Endodermal cell (in vitro differentiated cells): ENCODE data around the gene SLFN12. TPM values are rescaled to one million over a fixed set of nuclear protein-coding genes. Genes with fewer than 3 reads are reported as not detected.
A peak's percentile ranks its signal among the peaks of the same experiment; 100 is the strongest.

ENCODE experiments used
- DNase-seq: peaks from one replicate; pipeline ENCODE4 v3.0.0-alpha.2; 2017
- H3K27ac ChIP-seq: 2 replicates; pipeline ENCODE4 v1.5.1; 2013; ENCODE audit warnings: mild to moderate bottlenecking, low read depth, low read length, moderate library complexity
- H3K27me3 ChIP-seq: 2 replicates; pipeline ENCODE4 v1.6.1; 2013; ENCODE audit warnings: mild to moderate bottlenecking, low read length, moderate library complexity; ENCODE audit not compliant: insufficient read depth, control insufficient read depth, poor library complexity, severe bottlenecking
- H3K36me3 ChIP-seq: 2 replicates; pipeline ENCODE4 v1.7.0; 2013; ENCODE audit warnings: mild to moderate bottlenecking, low read length, moderate library complexity; ENCODE audit not compliant: control insufficient read depth, insufficient read depth
- H3K4me1 ChIP-seq: one replicate; pipeline ENCODE4 v1.7.0; 2013; ENCODE audit warnings: low read length; ENCODE audit not compliant: control insufficient read depth, insufficient read depth
- H3K4me3 ChIP-seq: 2 replicates; pipeline ENCODE4 v1.5.1; 2013; ENCODE audit warnings: mild to moderate bottlenecking, low read length, moderate library complexity
- H3K9ac ChIP-seq: 2 replicates; pipeline ENCODE4 v1.6.1; 2013; ENCODE audit warnings: mild to moderate bottlenecking, low read length, moderate library complexity; ENCODE audit not compliant: poor library complexity, severe bottlenecking; ENCODE audit errors: extremely low read depth
- H3K9me3 ChIP-seq: 2 replicates; pipeline ENCODE4 v1.6.1; 2013; ENCODE audit warnings: mild to moderate bottlenecking, low read length, moderate library complexity; ENCODE audit not compliant: control insufficient read depth
- H3K27ac Mint-ChIP-seq: 2 replicates; pipeline ENCODE4 v1.8.0; 2020; ENCODE audit warnings: mixed read lengths
- H3K27me3 Mint-ChIP-seq: 2 replicates; pipeline ENCODE4 v1.8.0; 2021; ENCODE audit warnings: mild to moderate bottlenecking, mixed read lengths; ENCODE audit not compliant: insufficient read depth
- H3K36me3 Mint-ChIP-seq: 2 replicates; pipeline ENCODE4 v1.8.0; 2020; ENCODE audit warnings: low read depth, mixed read lengths
- H3K4me1 Mint-ChIP-seq: 2 replicates; pipeline ENCODE4 v1.8.0; 2020; ENCODE audit warnings: mixed read lengths
- H3K4me3 Mint-ChIP-seq: 2 replicates; pipeline ENCODE4 v1.8.0; 2020; ENCODE audit warnings: mild to moderate bottlenecking, moderate library complexity, mixed read lengths
- H3K9me3 Mint-ChIP-seq: 2 replicates; pipeline ENCODE4 v1.8.0; 2020; ENCODE audit warnings: mild to moderate bottlenecking, mixed read lengths
- CTCF ChIP-seq: fragments of 200-600 bp; sonication (generic); conservative IDR thresholded peaks from 2 replicates; pipeline ENCODE4 v1.5.0; 2021; ENCODE audit warnings: antibody characterized with exemption, mild to moderate bottlenecking
- WGBS, 2 experiments: methylation state at CpG; one replicate each; pipeline versions ENCODE4 v1.1.5 to v1.1.7; 2013; ENCODE audit warnings: missing lambda C conversion rate in 2 of 2, mixed read lengths in 1 of 2; ENCODE audit not compliant: insufficient coverage in 1 of 2, insufficient read length in 1 of 2; 5-methylcytosine and 5-hydroxymethylcytosine counted together
- total RNA-seq, 2 donors: library from RNA; stranded (reverse); fragmentation: NEBNext Ultra II Directional in 1 of 2; extraction: Animal tissue kit (Norgen Biotek cat#: 25700) in 1 of 2; gene quantifications; 2 replicates in 1 of 2; 3 replicates in 1 of 2; pipeline ENCODE4 v1.2.1, GENCODE V29; 2021

The SLFN12 gene
- total RNA-seq, 2 donors from 2014 or later, result 3.7 to 4.9 TPM

- H3K4me3 Mint-ChIP-seq, result no peak overlapping the region
- 60 to 90% methylated on average over 1 to 3 of the region's 3 CpGs for WGBS, 2 experiments
Measured at GRCh38 chr17:35374766-35375344, 57.4 kb downstream of the SLFN12 start.

GRCh38 chr17:35373984-35374765 lies 58.1 kb downstream of the SLFN12 start:
- 9 to 20% methylated on average over 23 to 45 of the region's 47 CpGs for WGBS, 2 experiments
- H3K4me3 Mint-ChIP-seq, result peak overlapping the region; percentile 64
- no peaks in the 10 kb centered on the region for H3K36me3 Mint-ChIP-seq
- Histone ChIP-seq H3K27me3 (peaks cover 86% of the 10 kb centered on the region), H3K4me1 (peaks cover 5% of the 10 kb centered on the region), H3K36me3 (no peaks in the 10 kb centered on the region), H3K9ac (no peak overlapping the region), H3K4me3 (peak overlapping the region; percentile 77), H3K27ac (no peak overlapping the region), H3K9me3 (no peaks in the 10 kb centered on the region)
- no peak overlapping the region for H3K27ac Mint-ChIP-seq
- H3K4me1 Mint-ChIP-seq, result peaks cover 10% of the 10 kb centered on the region
- H3K9me3 Mint-ChIP-seq, result peaks cover 7% of the 10 kb centered on the region
- TF ChIP-seq CTCF, result no peak
- H3K27me3 Mint-ChIP-seq, result peaks cover 84% of the 10 kb centered on the region
- peak; percentile 80 for DNase-seq

More at GRCh38 chr17:35374766-35375344, 57.4 kb downstream of the SLFN12 start:
- no peak for DNase-seq
- H3K27me3 ChIP-seq, result peaks cover 82% of the 10 kb centered on the region
- no peak overlapping the region for H3K27ac ChIP-seq
- no peak for TF ChIP-seq CTCF
- peaks cover 5% of the 10 kb centered on the region for H3K4me1 ChIP-seq
- no peak overlapping the region for H3K4me3 ChIP-seq
- peaks cover 77% of the 10 kb centered on the region for H3K27me3 Mint-ChIP-seq
- no peak overlapping the region for H3K9ac ChIP-seq
- no peaks in the 10 kb centered on the region for H3K36me3 ChIP-seq
- no peaks in the 10 kb centered on the region for H3K9me3 ChIP-seq
- H3K9me3 Mint-ChIP-seq, result peaks cover 5% of the 10 kb centered on the region
- no peaks in the 10 kb centered on the region for H3K36me3 Mint-ChIP-seq
- H3K27ac Mint-ChIP-seq, result no peak overlapping the region
- peaks cover 10% of the 10 kb centered on the region for H3K4me1 Mint-ChIP-seq

GRCh38 chr17:35373534-35373983 lies 58.7 kb downstream of the SLFN12 start, which contains the start of gene SLFN11:
SLFN11 (minus strand) TSS chr17:35373621; CDS start chr17:35363807, 9,814 bp downstream.
- H3K9ac ChIP-seq, result no peak within 1 kb of the TSS
- H3K27ac Mint-ChIP-seq, result no peak within 1 kb of the TSS
- H3K4me1 Mint-ChIP-seq, result peaks cover 10% of the 10 kb centered on the region
- peaks cover 82% of the 10 kb centered on the region for H3K27me3 Mint-ChIP-seq
- no peaks in the 10 kb centered on the region for H3K36me3 Mint-ChIP-seq
- peaks cover 91% of the 10 kb centered on the region for H3K27me3 ChIP-seq
- H3K9me3 ChIP-seq, result no peaks in the 10 kb centered on the region
- H3K36me3 ChIP-seq, result no peaks in the 10 kb centered on the region
- H3K4me3 ChIP-seq, result peak within 1 kb of the TSS; percentile 77
- 0 to 2% methylated on average over 6 to 22 of the region's 22 CpGs for WGBS, 2 experiments
- H3K27ac ChIP-seq, result no peak within 1 kb of the TSS
- peak; percentile 71 for DNase-seq
- TF ChIP-seq CTCF, result no peak
- peaks cover 7% of the 10 kb centered on the region for H3K9me3 Mint-ChIP-seq
- H3K4me1 ChIP-seq, result peaks cover 5% of the 10 kb centered on the region
- H3K4me3 Mint-ChIP-seq, result peak within 1 kb of the TSS; percentile 64
